Activated CD4-positive, alpha-beta T cell treated with anti-CD3 and anti-CD28 coated beads for 24 hours (primary cell): ENCODE data around the gene ATAD2B.

Experiments used
- DNase-seq, 2 donors: peaks; one replicate each; pipeline ENCODE4 v3.0.0-alpha.2; 2020; ENCODE audit warnings: low read depth in 2 of 2

The ATAD2B gene

GRCh38 chr2:23912054-23912453 lies 14.9 kb downstream of the ATAD2B start:
- no peak for DNase-seq

GRCh38 chr2:23905155-23905554 lies 21.8 kb downstream of the ATAD2B start:
- no peak for DNase-seq

- DNase-seq: no peak
Measured at GRCh38 chr2:23904692-23905091, 22.2 kb downstream of the ATAD2B start.

GRCh38 chr2:23904215-23904614 lies 22.7 kb downstream of the ATAD2B start:
- no peak for DNase-seq

GRCh38 chr2:23903034-23903433 lies 23.9 kb downstream of the ATAD2B start:
- no peak for DNase-seq

GRCh38 chr2:23901966-23902846 lies 24.7 kb downstream of the ATAD2B start:
- no peak for DNase-seq

GRCh38 chr2:23900541-23901322 lies 26.2 kb downstream of the ATAD2B start:
- no peak for DNase-seq

- DNase-seq: no peak
Measured at GRCh38 chr2:23900133-23900532, 26.8 kb downstream of the ATAD2B start.

GRCh38 chr2:23871206-23871605 lies 55.7 kb downstream of the ATAD2B start:
- no peak for DNase-seq

GRCh38 chr2:23867449-23867848 lies 59.5 kb downstream of the ATAD2B start:
- no peak for DNase-seq

GRCh38 chr2:23862716-23863426 lies 64.1 kb downstream of the ATAD2B start:
- no peak for DNase-seq

- no peak for DNase-seq
Measured at GRCh38 chr2:23861952-23862351, 65.0 kb downstream of the ATAD2B start.

- DNase-seq: no peak
Measured at GRCh38 chr2:23859983-23860382, 66.9 kb downstream of the ATAD2B start.

- DNase-seq: no peak
Measured at GRCh38 chr2:23859234-23859633, 67.7 kb downstream of the ATAD2B start.

- no peak for DNase-seq
Measured at GRCh38 chr2:23850564-23851256, 76.2 kb downstream of the ATAD2B start.

- DNase-seq: no peak
Measured at GRCh38 chr2:23844905-23845304, 82.0 kb downstream of the ATAD2B start.

GRCh38 chr2:23843051-23843976 lies 83.6 kb downstream of the ATAD2B start:
- no peak for DNase-seq

GRCh38 chr2:23839919-23840578 lies 86.9 kb downstream of the ATAD2B start:
- DNase-seq: no peak

- no peak for DNase-seq
Measured at GRCh38 chr2:23838996-23839395, 87.9 kb downstream of the ATAD2B start.

GRCh38 chr2:23838581-23838980 lies 88.3 kb downstream of the ATAD2B start:
- DNase-seq: no peak
